ENCODE measurements around the gene DSPP.

DSPP gene

GRCh38 chr4:87574996-87575395 lies 33.3 kb upstream of the DSPP start:
- TF ChIP-seq CTCF (conservative IDR thresholded peaks at IDR 0.05; ENCODE audit: low read depth, low read length) = no peak
- DNase-seq (ENCODE audit: low read depth) = peak; percentile 57
- H3K4me3 ChIP-seq (ENCODE audit: low read depth, low read length) = no peak overlapping the region

GRCh38 chr4:87575408-87575807 lies 32.9 kb upstream of the DSPP start:
- no peak overlapping the region for H3K4me3 ChIP-seq (ENCODE audit: low read depth, low read length)
- no peak for TF ChIP-seq CTCF (conservative IDR thresholded peaks at IDR 0.05; ENCODE audit: low read depth, low read length)
- no peak for DNase-seq (ENCODE audit: low read depth)

GRCh38 chr4:87575983-87576382 lies 32.3 kb upstream of the DSPP start:
- no peak for TF ChIP-seq CTCF (conservative IDR thresholded peaks at IDR 0.05; ENCODE audit: low read depth, low read length)
- H3K4me3 ChIP-seq (ENCODE audit: low read depth, low read length) = no peak overlapping the region
- DNase-seq (ENCODE audit: low read depth) = no peak

- H3K4me3 ChIP-seq (ENCODE audit: low read depth, low read length) = no peak overlapping the region
- TF ChIP-seq CTCF (conservative IDR thresholded peaks at IDR 0.05; ENCODE audit: low read depth, low read length) = no peak
- no peak for DNase-seq (ENCODE audit: low read depth)
These were observed 28.9 kb upstream of the DSPP start for GRCh38 chr4:87579478-87579877.

GRCh38 chr4:87580057-87580456 lies 28.3 kb upstream of the DSPP start:
- no peak for DNase-seq (ENCODE audit: low read depth)
- TF ChIP-seq CTCF (conservative IDR thresholded peaks at IDR 0.05; ENCODE audit: low read depth, low read length) = no peak

GRCh38 chr4:87584222-87584908 lies 24.0 kb upstream of the DSPP start:
- no peak overlapping the region for H3K4me3 ChIP-seq (ENCODE audit: low read depth, low read length)
- no peak for TF ChIP-seq CTCF (conservative IDR thresholded peaks at IDR 0.05; ENCODE audit: low read depth, low read length)
- no peak for DNase-seq (ENCODE audit: low read depth)

More at GRCh38 chr4:87580057-87580456, 28.3 kb upstream of the DSPP start:
- H3K4me3 ChIP-seq (ENCODE audit: low read depth, low read length) = no peak overlapping the region

- DNase-seq (ENCODE audit: low read depth) = peak; percentile 97
- H3K4me3 ChIP-seq (ENCODE audit: low read depth, low read length) = no peak overlapping the region
- no peak for TF ChIP-seq CTCF (conservative IDR thresholded peaks at IDR 0.05; ENCODE audit: low read depth, low read length)
These were observed 18.8 kb upstream of the DSPP start for GRCh38 chr4:87589531-87589930.
